H1 (cell line): ENCODE data around the gene LBH. TPM values are rescaled to one million over a fixed set of nuclear protein-coding genes. Genes with fewer than 3 reads are reported as not detected.

Experiments
- CTCF ChIA-PET: fragments of 300-600 bp; sonication (Branson Sonifier 250); formaldehyde crosslinking; loops from one replicate; lab custom pipeline; 2021; ENCODE audit not compliant: partially characterized antibody; lab: Charles Lee
- POLR2A ChIA-PET: fragments of 300-600 bp; sonication (Branson Sonifier 250); formaldehyde crosslinking; loops from one replicate; lab custom pipeline; 2021; ENCODE audit warnings: inconsistent platforms; ENCODE audit not compliant: partially characterized antibody; lab: Charles Lee
- DNase-seq, 2 experiments: peaks; one replicate each; pipeline versions ENCODE4 v3.0.0 to v3.0.0-alpha.2; 2010 to 2022; ENCODE audit warnings: low spot score in 2 of 2, low read depth in 1 of 2, mixed read lengths in 1 of 2
- FAIRE-seq: peaks from 2 replicates; lab custom pipeline; 2011; peaks lifted over from hg19 to GRCh38; lab: Jason Lieb, UNC
- H2AFZ ChIP-seq: 2 replicates; pipeline ENCODE4 v1.8.1; 2012; ENCODE audit warnings: low read length, inconsistent platforms
- H2AK5ac ChIP-seq: 2 replicates; pipeline ENCODE4 v1.6.1; 2013; ENCODE audit warnings: low read depth, low read length
- H2BK120ac ChIP-seq: replicated peaks from 2 replicates; pipeline ENCODE3; 2013; ENCODE audit warnings: low read depth, low read length, inconsistent platforms
- H2BK12ac ChIP-seq: 2 replicates; pipeline ENCODE4 v1.6.1; 2013; ENCODE audit warnings: low read depth, low read length
- H2BK15ac ChIP-seq: 2 replicates; pipeline ENCODE4 v1.6.1; 2013; ENCODE audit warnings: low read length
- H2BK20ac ChIP-seq: 2 replicates; pipeline ENCODE4 v1.6.1; 2013; ENCODE audit warnings: low read length
- H2BK5ac ChIP-seq: 2 replicates; pipeline ENCODE4 v1.6.1; 2013; ENCODE audit warnings: low read depth, low read length
- H3K14ac ChIP-seq: 2 replicates; pipeline ENCODE4 v1.6.1; 2013; ENCODE audit warnings: inconsistent platforms; ENCODE audit not compliant: insufficient read length
- H3K18ac ChIP-seq: 2 replicates; pipeline ENCODE4 v1.6.1; 2013; ENCODE audit warnings: low read length; ENCODE audit errors: extremely low read depth
- H3K23ac ChIP-seq: 2 replicates; pipeline ENCODE4 v1.6.1; 2013; ENCODE audit warnings: inconsistent platforms; ENCODE audit not compliant: insufficient read length
- H3K23me2 ChIP-seq: 2 replicates; pipeline ENCODE4 v1.6.1; 2013; ENCODE audit warnings: low read depth, low read length
- H3K27ac ChIP-seq: 2 replicates; pipeline ENCODE4 v1.6.1; 2011; ENCODE audit warnings: low read depth, low read length, inconsistent platforms
- H3K27me3 ChIP-seq, 4 experiments: replicated peaks in 1 of 4; 1 replicate in 1 of 4; 2 replicates in 3 of 4; pipeline versions ENCODE4 v1.6.1 to v1.8.1; 2011 to 2013; ENCODE audit warnings: low read length in 3 of 4, mild to moderate bottlenecking in 3 of 4, inconsistent platforms in 2 of 4, mixed read lengths in 2 of 4, moderate library complexity in 1 of 4; ENCODE audit not compliant: control insufficient read depth in 3 of 4, insufficient read depth in 3 of 4; ENCODE audit errors: extremely low read depth in 1 of 4
- H3K36me3 ChIP-seq, 4 experiments: 2 replicates each; pipeline versions ENCODE4 v1.6.1 to v1.8.1; 2011 to 2013; ENCODE audit warnings: mild to moderate bottlenecking in 4 of 4, low read length in 3 of 4, moderate library complexity in 2 of 4, control low read depth in 1 of 4, inconsistent platforms in 1 of 4; ENCODE audit not compliant: insufficient read depth in 4 of 4, control insufficient read depth in 2 of 4
- H3K4ac ChIP-seq: replicated peaks from 2 replicates; pipeline ENCODE3; 2013; ENCODE audit warnings: low read length, low read depth, mixed read lengths, inconsistent platforms; ENCODE audit not compliant: insufficient read length
- H3K4me1 ChIP-seq, 4 experiments: replicated peaks in 1 of 4; 1 replicate in 1 of 4; 2 replicates in 3 of 4; pipeline versions ENCODE4 v1.6.1 to v1.8.1; 2011 to 2013; ENCODE audit warnings: low read length in 3 of 4, inconsistent platforms in 2 of 4, mixed read lengths in 1 of 4; ENCODE audit not compliant: insufficient read depth in 4 of 4, control insufficient read depth in 3 of 4
- H3K4me2 ChIP-seq, 2 experiments: 2 replicates each; pipeline versions ENCODE4 v1.6.1 to v1.8.1; 2011 to 2013; ENCODE audit warnings: low read depth in 2 of 2, low read length in 2 of 2, control low read depth in 1 of 2, inconsistent platforms in 1 of 2, mild to moderate bottlenecking in 1 of 2; ENCODE audit not compliant: insufficient read depth in 1 of 2
- H3K4me3 ChIP-seq, 4 experiments: fragments of 200-600, 300-600 bp in 1 of 4; sonication (generic), shearing (Covaris generic), sonication (Bioruptor Twin) in 1 of 4; 2 replicates each; pipeline versions ENCODE4 v1.5.1 to v1.8.1; 2011 to 2016; ENCODE audit warnings: low read length in 4 of 4, low read depth in 3 of 4, control low read depth in 2 of 4, inconsistent platforms in 2 of 4, mild to moderate bottlenecking in 2 of 4, mixed read lengths in 1 of 4, moderate library complexity in 1 of 4; ENCODE audit not compliant: insufficient read depth in 2 of 4; ENCODE audit errors: extremely low read depth in 1 of 4
- H3K56ac ChIP-seq: replicated peaks from 2 replicates; pipeline ENCODE3; 2013; ENCODE audit warnings: low read depth, mild to moderate bottlenecking, mixed read lengths, low read length, inconsistent platforms; ENCODE audit not compliant: insufficient read length
- H3K79me1 ChIP-seq: 2 replicates; pipeline ENCODE4 v1.6.1; 2013; ENCODE audit warnings: low read depth, low read length, control low read depth
- H3K79me2 ChIP-seq, 2 experiments: 2 replicates each; pipeline versions ENCODE4 v1.6.1 to v1.8.1; 2012 to 2013; ENCODE audit warnings: low read length in 2 of 2, mild to moderate bottlenecking in 2 of 2, inconsistent platforms in 1 of 2; ENCODE audit not compliant: insufficient read depth in 2 of 2, control insufficient read depth in 1 of 2
- H3K9ac ChIP-seq, 4 experiments: replicated peaks in 1 of 4; 1 replicate in 1 of 4; 2 replicates in 3 of 4; pipeline versions ENCODE4 v1.6.1 to v1.8.1; 2011 to 2013; ENCODE audit warnings: low read depth in 3 of 4, low read length in 3 of 4, control low read depth in 2 of 4, mild to moderate bottlenecking in 2 of 4, moderate library complexity in 2 of 4, inconsistent platforms in 1 of 4; ENCODE audit errors: extremely low read depth in 1 of 4
- H3K9me3 ChIP-seq, 2 experiments: 2 replicates each; pipeline versions ENCODE4 v1.6.1 to v1.8.1; 2012 to 2013; ENCODE audit warnings: mild to moderate bottlenecking in 2 of 2, moderate library complexity in 2 of 2, control low read depth in 1 of 2, inconsistent platforms in 1 of 2, low read depth in 1 of 2, low read length in 1 of 2, mixed read lengths in 1 of 2; ENCODE audit not compliant: insufficient read depth in 2 of 2
- H4K20me1 ChIP-seq, 2 experiments: replicated peaks in 1 of 2; 2 replicates each; pipeline versions ENCODE3 to v1.8.1; 2011 to 2013; ENCODE audit warnings: inconsistent platforms in 2 of 2, low read length in 2 of 2, mild to moderate bottlenecking in 1 of 2; ENCODE audit not compliant: insufficient read depth in 2 of 2, control insufficient read depth in 1 of 2
- H4K5ac ChIP-seq: 2 replicates; pipeline ENCODE4 v1.6.1; 2013; ENCODE audit warnings: low read length, low read depth, mixed read lengths, inconsistent platforms; ENCODE audit not compliant: insufficient read length
- H4K8ac ChIP-seq: 2 replicates; pipeline ENCODE4 v1.8.0; 2013; ENCODE audit warnings: mild to moderate bottlenecking, moderate library complexity, low read length, inconsistent platforms; ENCODE audit not compliant: insufficient read depth; ENCODE audit errors: extremely low read depth
- H4K91ac ChIP-seq: replicated peaks from 2 replicates; pipeline ENCODE3; 2013; ENCODE audit warnings: low read length, mixed read lengths, inconsistent platforms; ENCODE audit not compliant: insufficient read length
- BACH1 ChIP-seq: IDR thresholded peaks from 2 replicates; pipeline ENCODE4 v1.6.1; 2012; ENCODE audit warnings: low read length, improper control_type of control experiment
- CBX5 ChIP-seq: fragments of 300-800, 300-1000 bp; sonication (generic); IDR thresholded peaks from 2 replicates; pipeline ENCODE4 v1.7.1; 2016; ENCODE audit warnings: antibody characterized with exemption, low read length, low read depth
- CEBPB ChIP-seq: IDR thresholded peaks from 2 replicates; pipeline ENCODE4 v1.6.1; 2012; ENCODE audit warnings: low read depth, low read length
- EP300 ChIP-seq, 2 experiments: IDR thresholded peaks; 1 replicate in 1 of 2; 2 replicates in 1 of 2; pipeline ENCODE4 v1.6.1; 2011 to 2012; ENCODE audit warnings: low read depth in 2 of 2, low read length in 2 of 2, mild to moderate bottlenecking in 2 of 2, borderline replicate concordance in 1 of 2, inconsistent platforms in 1 of 2, moderate library complexity in 1 of 2
- GTF2F1 ChIP-seq: IDR thresholded peaks from 2 replicates; pipeline ENCODE4 v1.6.1; 2012; ENCODE audit warnings: low read depth, low read length, improper control_type of control experiment, borderline replicate concordance
- HDAC6 ChIP-seq: IDR thresholded peaks from one replicate; pipeline ENCODE4 v1.7.1; 2012; ENCODE audit warnings: low read depth, mild to moderate bottlenecking, inconsistent platforms, low read length, moderate library complexity
- KDM5A ChIP-seq: fragments of 200-600 bp; IDR thresholded peaks from 2 replicates; pipeline ENCODE4 v1.7.1; 2012; ENCODE audit warnings: mild to moderate bottlenecking, low read length, inconsistent platforms, mixed read lengths
- NRF1 ChIP-seq: IDR thresholded peaks from 2 replicates; pipeline ENCODE4 v1.6.1; 2011; ENCODE audit warnings: mild to moderate bottlenecking, low read depth, low read length, improper control_type of control experiment
- POLR2A ChIP-seq, 2 experiments: IDR thresholded peaks; 1 replicate in 1 of 2; 2 replicates in 1 of 2; pipeline ENCODE4 v1.6.1; 2011; ENCODE audit warnings: low read depth in 2 of 2, low read length in 2 of 2, mild to moderate bottlenecking in 2 of 2; ENCODE audit errors: control extremely low read depth in 1 of 2
- POLR2AphosphoS5 ChIP-seq: IDR thresholded peaks from 2 replicates; pipeline ENCODE4 v1.6.1; 2011; ENCODE audit warnings: low read depth, low read length
- POU5F1 ChIP-seq: IDR thresholded peaks from 2 replicates; pipeline ENCODE4 v1.6.1; 2011; ENCODE audit warnings: low read depth, mild to moderate bottlenecking, low read length, moderate library complexity
- RAD21 ChIP-seq, 2 experiments: IDR thresholded peaks in 1 of 2; conservative IDR thresholded peaks in 1 of 2; 2 replicates each; pipeline ENCODE4 v1.6.1; 2011; ENCODE audit warnings: low read depth in 2 of 2, low read length in 2 of 2, improper control_type of control experiment in 1 of 2, inconsistent platforms in 1 of 2, mild to moderate bottlenecking in 1 of 2, moderate library complexity in 1 of 2
- SAP30 ChIP-seq: fragments of 300-600 bp; sonication (generic); IDR thresholded peaks from 2 replicates; pipeline ENCODE4 v1.7.1; 2012; ENCODE audit warnings: low read length, moderate library complexity, mild to moderate bottlenecking, inconsistent platforms; ENCODE audit not compliant: insufficient read depth, insufficient replicate concordance
- SP4 ChIP-seq: IDR thresholded peaks from 2 replicates; pipeline ENCODE4 v1.6.1; 2012; ENCODE audit warnings: low read length, inconsistent platforms
- SUZ12 ChIP-seq: fragments of 200-600 bp; sonication (generic); IDR thresholded peaks from 2 replicates; pipeline ENCODE4 v1.6.1; 2012; ENCODE audit warnings: mild to moderate bottlenecking, inconsistent platforms, low read length, moderate library complexity, mixed read lengths
- TEAD4 ChIP-seq: IDR thresholded peaks from 2 replicates; pipeline ENCODE4 v1.6.1; 2012; ENCODE audit warnings: low read depth, low read length, inconsistent platforms, mixed read lengths
- WGBS, 2 experiments: shearing (Covaris generic) in 1 of 2; methylation state at CpG; one replicate each; pipeline versions ENCODE4 v1.1.6 to v1.1.7; 2013 to 2015; ENCODE audit warnings: low lambda C conversion rate in 2 of 2, mixed read lengths in 2 of 2, inconsistent platforms in 1 of 2, low coverage in 1 of 2, missing lambda C conversion rate in 1 of 2; ENCODE audit not compliant: insufficient replicate concordance in 2 of 2, insufficient coverage in 1 of 2, insufficient read length in 1 of 2; ENCODE audit errors: extremely low coverage in 1 of 2, missing lambda C conversion rate in 1 of 2; 5-methylcytosine and 5-hydroxymethylcytosine counted together
- polyA plus RNA-seq, 7 experiments: library from polyadenylated mRNA; depleted of rRNA in 3 of 7; stranded (reverse) in 5 of 7; unstranded in 2 of 7; fragments of >200 nt in 5 of 7; fragments of 200-250 nt in 2 of 7; gene quantifications; 1 replicate in 5 of 7; 2 replicates in 1 of 7; 4 replicates in 1 of 7; pipeline versions ENCODE4 v1.2.1 to v1.2.3, GENCODE V29; 2011 to 2013; ENCODE audit warnings: missing spikeins in 2 of 7, mixed read lengths in 2 of 7
- total RNA-seq: library from RNA; stranded (reverse); fragmentation: NEBNext Ultra II Directional; extraction: Animal tissue kit (Norgen Biotek cat#: 25700); gene quantifications from 2 replicates; pipeline ENCODE4 v1.2.1, GENCODE V29; 2021

The LBH gene
- total and polyA plus RNA-seq, 2 of the 8 experiments (the other 6 are each of a cell fraction or from before 2014, with no cell fraction given): 25.7 to 34.5 TPM

DNA sequence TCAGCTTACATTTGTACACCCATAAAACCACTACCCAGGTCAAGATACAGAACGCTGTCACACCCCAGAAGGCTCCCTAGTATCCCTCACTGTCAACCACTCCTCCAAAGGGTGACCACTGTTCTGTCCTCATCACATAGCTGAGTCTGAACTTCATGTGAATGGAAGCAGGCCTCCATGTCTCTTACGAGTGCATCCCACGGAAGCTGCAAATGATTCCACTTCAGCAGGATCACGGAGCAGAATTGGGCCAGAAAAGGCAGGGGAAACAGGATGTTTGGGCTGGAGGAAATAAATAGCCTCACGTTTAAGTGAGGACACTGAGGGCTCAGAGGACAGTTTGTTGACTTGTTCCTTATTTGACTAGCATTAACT is 38.4 kb downstream of the LBH start:
- CTCF ChIA-PET: no interaction called here
- Histone ChIP-seq H3K36me3 (no peaks in the 10 kb centered on the region), H2AFZ (no peak overlapping the region), H2BK20ac (no peak overlapping the region), H3K4me2 (no peak overlapping the region), H3K4me3 (no peak overlapping the region), H3K9ac (no peak overlapping the region), H4K91ac (no peak overlapping the region), H3K23me2 (no peaks in the 10 kb centered on the region), H3K4ac (no peak overlapping the region), H2BK5ac (no peak overlapping the region), H4K20me1 (no peaks in the 10 kb centered on the region), H3K27me3 (no peaks in the 10 kb centered on the region), H2AK5ac (no peak overlapping the region), H3K14ac (no peak overlapping the region), H2BK120ac (no peak overlapping the region), H3K18ac (no peak overlapping the region), H2BK12ac (no peak overlapping the region), H3K9me3 (no peaks in the 10 kb centered on the region), H4K5ac (no peak overlapping the region), H3K79me2 (no peaks in the 10 kb centered on the region), H4K8ac (no peak overlapping the region), H3K23ac (no peak overlapping the region), H3K79me1 (no peaks in the 10 kb centered on the region), H2BK15ac (no peak overlapping the region), H3K27ac (no peak overlapping the region), H3K56ac (no peak overlapping the region), H3K4me1 (peaks cover 0 to 5% (median 2%) of the 10 kb centered on the region in 4 experiments; a peak in 3 of 7 replicates)
- FAIRE-seq (no peak), DNase-seq (no peak)
- WGBS, 2 experiments: 90% methylated on average over 5 of the region's 5 CpGs; no CpG with 5 or more reads in 1 of the 2 experiments
- POLR2A ChIA-PET: no interaction called here
- no peak for TF ChIP-seq RAD21 (IDR thresholded peaks at IDR 0.05 in 1 of 2, conservative IDR thresholded peaks at IDR 0.05 in 1 of 2; ENCODE audit: low read depth in 2 of 2, low read length in 2 of 2)
- no peak for TF ChIP-seq CEBPB
- TF ChIP-seq SP4: no peak
- TF ChIP-seq POLR2A (IDR thresholded peaks at IDR 0.05; ENCODE audit: control extremely low read depth in 1 of 2, low read depth in 2 of 2, low read length in 2 of 2): no peak
- TF ChIP-seq POLR2AphosphoS5: no peak
- TF ChIP-seq TEAD4: no peak
- TF ChIP-seq POU5F1: no peak
- TF ChIP-seq KDM5A: no peak
- TF ChIP-seq NRF1: no peak
- TF ChIP-seq EP300 (IDR thresholded peaks at IDR 0.05; ENCODE audit: borderline replicate concordance in 1 of 2, low read depth in 2 of 2, low read length in 2 of 2): no peak
- no peak for TF ChIP-seq BACH1
- no peak for TF ChIP-seq SAP30
- TF ChIP-seq GTF2F1: no peak
- no peak for TF ChIP-seq SUZ12
- TF ChIP-seq HDAC6: no peak
- TF ChIP-seq CBX5: no peak
